ENCODE data around the gene SORBS1. TPM values are rescaled to one million over a fixed set of nuclear protein-coding genes. Genes with fewer than 3 reads are reported as not detected.
A peak's percentile ranks its signal among the peaks of the same experiment; 100 is the strongest.

SORBS1 gene
- total and polyA plus RNA-seq, 2 of the 13 experiments (the other 11 are each of a cell fraction or from before 2014, with no cell fraction given), result 16.8 to 39.8 TPM

- TF ChIP-seq ZNF609 (CRISPR knock-in tag; IDR thresholded peaks at IDR 0.05; ENCODE audit: borderline replicate concordance) (no peak), MTERF4 (CRISPR knock-in tag; IDR thresholded peaks at IDR 0.05) (0 out of 2 replicates have a peak, but pooled peaks have one; percentile 60), KDM2A (CRISPR knock-in tag; IDR thresholded peaks at IDR 0.05; ENCODE audit: borderline replicate concordance, low read depth) (0 out of 2 replicates have a peak, but pooled peaks have one; percentile 2), MED1 (CRISPR knock-in tag; IDR thresholded peaks at IDR 0.05) (0 out of 2 replicates have a peak, but pooled peaks have one; percentile 2), ZMYM3 (CRISPR knock-in tag; IDR thresholded peaks at IDR 0.05) (peak; percentile 97), CHD4 (IDR thresholded peaks at IDR 0.05; ENCODE audit: borderline replicate concordance, low read length) (peak; percentile 98), RNF2 (conservative IDR thresholded peaks at IDR 0.05; ENCODE audit: low read depth) (peak; percentile 74; the same call in 1 of the 2 replicates), ZNF629 (CRISPR knock-in tag; conservative IDR thresholded peaks at IDR 0.05) (peak; percentile 99), HDAC2 (CRISPR knock-in tag; IDR thresholded peaks at IDR 0.05) (peak; percentile 41; the same call in 1 of the 2 replicates), ZNF570 (CRISPR knock-in tag; IDR thresholded peaks at IDR 0.05; ENCODE audit: borderline replicate concordance) (no peak)
Measured at GRCh38 chr10:95291365-95292039, 269.7 kb downstream of the SORBS1 start (continued).
